Activated CD8-positive, alpha-beta T cell treated with anti-CD3 and anti-CD28 coated beads, Interleukin-2, amount 10 ng/mL, durations not matched to agents 7 days and 5 days (primary cell): ENCODE results near the gene MAP4K1. TPM values are rescaled to one million over a fixed set of nuclear protein-coding genes. Genes with fewer than 3 reads are reported as not detected.
"Not testable (repeated sequence)": the region's sequence is repeated elsewhere in the genome, so short reads cannot be mapped to it uniquely, and the experiment has no call there.

Source experiments
- ATAC-seq: fragments of 150-1000 bp; cut with Tn5 transposase; one replicate; pipeline ENCODE4 v1.10.0; 2021; ENCODE audit warnings: moderate library complexity
- CTCF ChIA-PET: fragments of 350-600 bp; sonication (Branson Sonifier 250); formaldehyde crosslinking; loops from one replicate; lab custom pipeline; 2021; ENCODE audit warnings: antibody characterized with exemption; lab: Charles Lee
- POLR2A ChIA-PET: fragments of 350-600 bp; sonication (Branson Sonifier 250); formaldehyde crosslinking; loops from one replicate; lab custom pipeline; 2021; ENCODE audit warnings: antibody characterized with exemption; lab: Charles Lee
- DNase-seq: peaks from one replicate; pipeline ENCODE4 v3.0.0-alpha.2; 2020
- H3K27ac Mint-ChIP-seq: one replicate; pipeline ENCODE4 v1.8.0; 2021; ENCODE audit warnings: mild to moderate bottlenecking, mixed read lengths
- H3K27me3 Mint-ChIP-seq: one replicate; pipeline ENCODE4 v1.8.0; 2021; ENCODE audit warnings: low read depth, mixed read lengths
- H3K36me3 Mint-ChIP-seq: one replicate; pipeline ENCODE4 v1.8.0; 2021; ENCODE audit warnings: low read depth, mixed read lengths
- H3K4me1 Mint-ChIP-seq: one replicate; pipeline ENCODE4 v1.8.0; 2021; ENCODE audit warnings: low read depth, mixed read lengths
- H3K4me3 Mint-ChIP-seq: one replicate; pipeline ENCODE4 v1.8.0; 2021; ENCODE audit warnings: mild to moderate bottlenecking, mixed read lengths
- H3K9me3 Mint-ChIP-seq: one replicate; pipeline ENCODE4 v1.8.0; 2022; ENCODE audit warnings: mixed read lengths; ENCODE audit not compliant: insufficient read depth
- total RNA-seq, 2 experiments: library from RNA; stranded (reverse); gene quantifications; one replicate each; pipeline ENCODE4 v1.2.3, GENCODE V29; 2021

Gene MAP4K1
- total RNA-seq, 2 experiments from 2014 or later, result 259 to 269 TPM

GRCh38 chr19:38618590-38619360 is 1.0 kb upstream of the MAP4K1 start, which contains the start of gene EIF3K:
Gene EIF3K, plus strand, starts transcription at chr19:38619188. Its CDS starts 81 bp downstream, at chr19:38619269.
- Mint-ChIP-seq H3K4me1 (peaks cover 53% of the 10 kb centered on the region), H3K36me3 (peaks cover 51% of the 10 kb centered on the region), H3K9me3 (no peaks in the 10 kb centered on the region), H3K27me3 (no peaks in the 10 kb centered on the region), H3K4me3 (peak within 1 kb of the TSS; percentile 100), H3K27ac (peak within 1 kb of the TSS; percentile 99)
- ChIA-PET CTCF (interaction anchor here (1.0 to 5.7 kb wide), 11 partner anchors 17 to 311 kb away, joined by 3 to 65 read pairs (median 6); partner anchors contain the start of genes ECH1, FAM98C, MRPS12 and NFKBIB), POLR2A (interaction anchor here (0.6 to 1.7 kb wide), 5 partner anchors 19 to 345 kb away, joined by 3 to 5 read pairs (median 4); partner anchors contain the start of gene ACTN4)
- peak; percentile 58 for ATAC-seq
- DNase-seq, result peak; percentile 98

- H3K4me1 Mint-ChIP-seq, result peaks cover 62% of the 10 kb centered on the region
- peak overlapping the region; percentile 100 for H3K4me3 Mint-ChIP-seq
- no peaks in the 10 kb centered on the region for H3K9me3 Mint-ChIP-seq
- H3K27me3 Mint-ChIP-seq, result no peaks in the 10 kb centered on the region
- CTCF ChIA-PET, result interaction anchor here (0.6 to 5.7 kb wide), 9 partner anchors 18 to 569 kb away, joined by 3 to 65 read pairs (median 14); partner anchors contain the start of genes FAM98C, MRPS12 and SARS2
- H3K36me3 Mint-ChIP-seq, result peaks cover 60% of the 10 kb centered on the region
- peak overlapping the region; percentile 99 for H3K27ac Mint-ChIP-seq
- DNase-seq (peak; percentile 48), ATAC-seq (peak; percentile 6)
- POLR2A ChIA-PET, result interaction anchor here (0.6 to 0.9 kb wide), 2 partner anchors 79 to 1701 kb away, joined by 3 read pairs; partner anchors contain the start of gene ZNF568
These were observed 430 bp downstream of the MAP4K1 start for GRCh38 chr19:38617283-38617763.

- H3K9me3 Mint-ChIP-seq, result no peaks in the 10 kb centered on the region
- H3K27me3 Mint-ChIP-seq, result no peaks in the 10 kb centered on the region
- H3K4me3 Mint-ChIP-seq, result peak overlapping the region; percentile 100
- peak overlapping the region; percentile 99 for H3K27ac Mint-ChIP-seq
- ChIA-PET CTCF (interaction anchor here (1.3 kb wide), 1 partner anchor 214 kb away, joined by 3 read pairs; the partner anchor contains the start of gene FAM98C), POLR2A (no interaction called here)
- H3K4me1 Mint-ChIP-seq, result peaks cover 59% of the 10 kb centered on the region
- H3K36me3 Mint-ChIP-seq, result peaks cover 55% of the 10 kb centered on the region
- ATAC-seq, result no peak
- DNase-seq, result no peak
These were observed 1.5 kb downstream of the MAP4K1 start for GRCh38 chr19:38616265-38616664.

DNA sequence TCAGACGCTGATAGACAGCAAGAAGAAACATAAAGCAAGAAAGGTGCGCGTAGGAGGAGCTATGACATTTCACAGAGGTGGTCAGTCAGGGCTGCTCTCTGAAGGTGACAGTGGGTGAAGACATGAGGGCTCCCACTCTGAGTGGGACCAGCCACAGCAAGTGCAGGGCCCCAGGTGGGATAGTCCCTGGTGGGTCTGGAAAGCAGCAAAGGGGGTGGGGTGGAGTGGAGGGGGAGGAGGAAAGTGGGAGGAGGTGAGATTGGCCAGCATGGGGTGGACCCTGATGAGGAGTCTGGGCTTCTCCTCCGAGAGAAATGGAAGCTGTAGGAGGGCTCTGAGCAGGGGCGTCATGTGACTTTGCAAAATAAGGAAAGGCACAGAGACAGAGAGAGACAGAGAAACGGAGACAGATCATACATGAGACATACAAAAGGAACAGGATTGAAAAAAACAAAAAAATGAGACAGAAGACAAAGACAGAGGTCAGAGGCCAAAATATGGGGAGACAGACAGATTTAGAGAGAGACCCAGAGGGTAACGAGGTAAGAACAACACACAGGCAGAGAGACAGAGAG is 2.7 kb downstream of the MAP4K1 start:
- no peak for DNase-seq
- CTCF ChIA-PET, result interaction anchor here (1.3 kb wide), 1 partner anchor 212 kb away, joined by 3 read pairs; the partner anchor contains the start of gene FAM98C
- H3K4me1 Mint-ChIP-seq, result peaks cover 54% of the 10 kb centered on the region
- H3K27me3 Mint-ChIP-seq, result no peaks in the 10 kb centered on the region
- ATAC-seq, result no peak
- peak overlapping the region; percentile 43 for H3K4me3 Mint-ChIP-seq
- H3K27ac Mint-ChIP-seq, result peak overlapping the region; percentile 33
- no peaks in the 10 kb centered on the region for H3K9me3 Mint-ChIP-seq
- H3K36me3 Mint-ChIP-seq, result peaks cover 60% of the 10 kb centered on the region
- POLR2A ChIA-PET, result no interaction called here

GRCh38 chr19:38614289-38614688 is 3.5 kb downstream of the MAP4K1 start:
- peaks cover 64% of the 10 kb centered on the region for H3K36me3 Mint-ChIP-seq
- ATAC-seq, result no peak
- no peak overlapping the region for H3K4me3 Mint-ChIP-seq
- H3K4me1 Mint-ChIP-seq, result peaks cover 49% of the 10 kb centered on the region
- no peak for DNase-seq
- H3K9me3 Mint-ChIP-seq, result no peaks in the 10 kb centered on the region
- CTCF ChIA-PET, result no interaction called here
- no peak overlapping the region for H3K27ac Mint-ChIP-seq
- POLR2A ChIA-PET, result no interaction called here
- H3K27me3 Mint-ChIP-seq, result no peaks in the 10 kb centered on the region

DNA sequence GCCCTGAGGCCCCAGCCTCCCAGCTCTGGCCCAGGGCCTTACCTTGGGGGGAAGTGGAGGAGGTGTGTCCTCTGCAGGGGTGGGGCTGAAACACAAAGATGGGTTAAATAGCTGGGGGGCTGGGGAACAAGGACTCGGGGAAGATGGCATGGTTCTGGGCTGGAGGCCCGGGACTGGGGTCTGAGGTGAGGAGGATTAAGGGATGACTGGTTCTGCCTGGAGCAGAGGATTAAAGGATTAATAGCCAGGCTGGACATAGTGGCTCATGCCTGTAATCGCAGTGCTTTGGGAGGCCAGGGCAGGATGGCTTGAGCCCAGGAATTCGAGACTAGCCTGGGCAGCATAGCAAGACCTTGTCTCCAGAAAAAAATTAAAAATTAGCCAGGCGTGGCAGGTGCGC is 11.6 kb downstream of the MAP4K1 start:
- H3K27ac Mint-ChIP-seq, result no peak overlapping the region
- DNase-seq (no peak), ATAC-seq (no peak)
- no peaks in the 10 kb centered on the region for H3K4me1 Mint-ChIP-seq
- H3K36me3 Mint-ChIP-seq, result peaks cover 53% of the 10 kb centered on the region
- H3K4me3 Mint-ChIP-seq, result no peak overlapping the region
- ChIA-PET POLR2A (no interaction called here), CTCF (interaction anchor here (1.0 kb wide), 1 partner anchor 61 kb away, joined by 3 read pairs; no protein-coding TSS in a partner anchor)
- no peaks in the 10 kb centered on the region for H3K9me3 Mint-ChIP-seq
- no peaks in the 10 kb centered on the region for H3K27me3 Mint-ChIP-seq

- ATAC-seq, POLR2A ChIA-PET, H3K9me3 Mint-ChIP-seq, H3K4me1 Mint-ChIP-seq, CTCF ChIA-PET, DNase-seq, H3K27me3 Mint-ChIP-seq, H3K4me3 Mint-ChIP-seq, H3K27ac Mint-ChIP-seq: not testable (repeated sequence)
- H3K36me3 Mint-ChIP-seq, result peaks cover 39% of the 10 kb centered on the region
These were observed 14.9 kb downstream of the MAP4K1 start for GRCh38 chr19:38602856-38603255.

- Mint-ChIP-seq H3K9me3 (no peaks in the 10 kb centered on the region), H3K27me3 (no peaks in the 10 kb centered on the region), H3K4me3 (no peak overlapping the region), H3K27ac (no peak overlapping the region), H3K4me1 (peaks cover 7% of the 10 kb centered on the region), H3K36me3 (peaks cover 44% of the 10 kb centered on the region)
- ChIA-PET POLR2A (interaction anchor here (0.6 kb wide), 1 partner anchor 61 kb away, joined by 4 read pairs; no protein-coding TSS in a partner anchor), CTCF (no interaction called here)
- ATAC-seq (no peak), DNase-seq (no peak)
These were observed 18.0 kb downstream of the MAP4K1 start for GRCh38 chr19:38599722-38600121.

DNA sequence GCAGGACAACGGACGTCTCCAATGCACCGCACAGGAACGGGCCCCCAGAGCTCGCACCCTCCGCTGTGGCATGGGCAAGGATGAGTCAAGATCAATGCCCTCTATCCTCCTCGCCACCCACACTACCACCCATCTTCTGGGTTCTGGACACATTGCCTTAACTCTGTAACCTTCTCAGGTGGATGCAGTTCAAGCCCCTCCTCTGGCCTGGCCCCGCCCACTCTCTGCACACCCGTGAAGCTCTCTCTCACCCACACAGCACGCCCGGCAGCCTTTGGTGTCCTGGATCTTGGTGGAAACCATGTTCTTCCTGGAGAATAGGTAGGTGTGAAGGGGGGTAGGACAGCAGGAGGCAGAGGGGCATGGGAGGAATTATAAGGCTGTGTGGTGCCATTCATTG is 20.7 kb downstream of the MAP4K1 start:
- peaks cover 7% of the 10 kb centered on the region for H3K4me1 Mint-ChIP-seq
- no peak for DNase-seq
- no peak for ATAC-seq
- no peaks in the 10 kb centered on the region for H3K9me3 Mint-ChIP-seq
- ChIA-PET CTCF (no interaction called here), POLR2A (no interaction called here)
- no peak overlapping the region for H3K27ac Mint-ChIP-seq
- no peak overlapping the region for H3K4me3 Mint-ChIP-seq
- peaks cover 60% of the 10 kb centered on the region for H3K36me3 Mint-ChIP-seq
- no peaks in the 10 kb centered on the region for H3K27me3 Mint-ChIP-seq

DNA sequence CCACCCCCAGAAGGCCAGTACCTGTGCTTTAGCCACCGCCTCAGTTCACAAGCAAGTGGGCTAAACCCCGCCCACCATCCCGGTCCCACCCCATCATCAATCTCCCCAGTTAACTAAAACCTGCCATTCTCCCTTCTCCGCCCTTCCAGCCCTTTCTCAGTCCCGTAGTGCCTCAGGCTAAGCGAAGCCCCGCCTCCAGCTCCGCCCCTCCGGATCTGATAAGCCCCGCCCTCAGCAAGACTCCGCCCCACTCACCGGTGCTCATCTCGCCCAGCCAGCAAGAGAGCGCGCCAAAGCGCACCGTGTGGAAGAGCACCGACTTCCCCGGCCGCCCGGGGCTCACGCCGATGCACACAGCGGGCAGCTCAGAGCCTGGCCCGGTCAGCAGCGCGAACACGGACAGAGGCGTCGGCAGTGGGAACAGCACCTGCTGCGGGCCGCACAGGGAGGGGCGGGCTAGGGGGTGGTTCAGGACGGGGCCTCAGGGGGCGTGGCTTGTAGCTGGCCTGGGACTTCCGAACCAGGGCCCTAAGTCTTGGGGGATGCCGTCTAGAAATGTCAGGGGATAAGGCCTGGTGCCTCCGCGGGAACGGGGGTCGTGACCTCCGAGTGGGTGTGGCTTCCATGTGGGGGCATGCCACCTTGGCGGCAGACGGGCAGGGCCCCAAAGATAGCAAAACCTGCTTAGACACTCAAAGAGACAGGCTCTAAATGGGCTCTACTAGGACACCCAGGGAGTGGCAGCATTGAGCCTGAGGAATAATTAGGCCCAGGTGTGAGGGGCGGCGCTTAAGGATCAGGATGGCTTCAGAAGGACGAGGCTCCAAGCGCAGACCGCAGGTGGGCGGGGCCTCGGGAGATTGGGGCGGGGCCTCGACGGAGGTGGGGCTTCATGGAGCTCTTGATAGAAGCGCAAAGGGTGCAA is 21.4 kb downstream of the MAP4K1 start:
- Mint-ChIP-seq H3K36me3 (peaks cover 60% of the 10 kb centered on the region), H3K9me3 (no peaks in the 10 kb centered on the region), H3K27ac (no peak overlapping the region), H3K4me3 (no peak overlapping the region), H3K27me3 (no peaks in the 10 kb centered on the region), H3K4me1 (peaks cover 7% of the 10 kb centered on the region)
- no peak for DNase-seq
- POLR2A ChIA-PET, result no interaction called here
- no peak for ATAC-seq
- CTCF ChIA-PET, result no interaction called here

GRCh38 chr19:38592940-38593339 is 24.8 kb downstream of the MAP4K1 start:
- DNase-seq, result no peak
- no peak for ATAC-seq
- no peaks in the 10 kb centered on the region for H3K27me3 Mint-ChIP-seq
- ChIA-PET CTCF (interaction anchor here (1.0 kb wide), 1 partner anchor 42 kb away, joined by 4 read pairs; no protein-coding TSS in a partner anchor), POLR2A (no interaction called here)
- H3K9me3 Mint-ChIP-seq, result no peaks in the 10 kb centered on the region
- H3K4me1 Mint-ChIP-seq, result peaks cover 7% of the 10 kb centered on the region
- H3K36me3 Mint-ChIP-seq, result peaks cover 64% of the 10 kb centered on the region
- no peak overlapping the region for H3K27ac Mint-ChIP-seq
- no peak overlapping the region for H3K4me3 Mint-ChIP-seq
